ENCODE results near the gene LRP1.
A peak's percentile ranks its signal among the peaks of the same experiment; 100 is the strongest.

LRP1 gene

DNA sequence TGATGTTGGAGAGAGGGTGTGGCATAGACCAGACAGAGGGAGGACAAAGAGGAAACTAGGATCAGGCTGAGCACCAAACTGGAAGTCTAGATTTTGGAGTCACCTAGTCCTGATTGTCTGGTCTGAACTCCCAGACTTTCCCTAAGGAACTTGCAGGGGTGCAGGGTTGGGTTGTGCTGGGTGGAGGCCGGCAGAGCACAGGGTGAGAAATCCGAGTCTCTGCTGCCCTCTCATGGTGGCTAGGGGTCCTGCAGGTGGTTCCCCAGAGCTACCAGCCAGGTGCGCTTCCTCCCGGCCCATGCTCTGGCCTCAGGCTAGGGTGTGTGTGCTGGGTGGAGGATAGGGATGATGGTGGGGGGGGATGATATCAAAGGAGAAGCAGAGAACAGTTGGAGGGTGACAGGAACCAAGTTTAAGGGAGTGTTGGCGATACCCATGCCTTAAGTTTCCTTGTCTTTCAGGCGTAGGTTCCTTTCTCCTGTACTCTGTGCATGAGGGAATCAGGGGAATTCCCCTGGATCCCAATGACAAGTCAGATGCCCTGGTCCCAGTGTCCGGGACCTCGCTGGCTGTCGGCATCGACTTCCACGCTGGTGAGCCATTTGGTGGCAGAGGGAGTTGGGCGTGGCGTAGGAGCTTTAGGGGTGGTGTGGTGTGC lies 54.8 kb downstream of the LRP1 start:
- in situ Hi-C loops (cut with MboI; ENCODE audit: low pct_unique_long_range_greater_than_20kb, low sequenced_read_pairs, unreplicated experiment) = loop anchor here (5.0 kb wide), 1 partner anchor 61 kb away; no protein-coding TSS in a partner anchor
- TF ChIP-seq, protein P1, sequence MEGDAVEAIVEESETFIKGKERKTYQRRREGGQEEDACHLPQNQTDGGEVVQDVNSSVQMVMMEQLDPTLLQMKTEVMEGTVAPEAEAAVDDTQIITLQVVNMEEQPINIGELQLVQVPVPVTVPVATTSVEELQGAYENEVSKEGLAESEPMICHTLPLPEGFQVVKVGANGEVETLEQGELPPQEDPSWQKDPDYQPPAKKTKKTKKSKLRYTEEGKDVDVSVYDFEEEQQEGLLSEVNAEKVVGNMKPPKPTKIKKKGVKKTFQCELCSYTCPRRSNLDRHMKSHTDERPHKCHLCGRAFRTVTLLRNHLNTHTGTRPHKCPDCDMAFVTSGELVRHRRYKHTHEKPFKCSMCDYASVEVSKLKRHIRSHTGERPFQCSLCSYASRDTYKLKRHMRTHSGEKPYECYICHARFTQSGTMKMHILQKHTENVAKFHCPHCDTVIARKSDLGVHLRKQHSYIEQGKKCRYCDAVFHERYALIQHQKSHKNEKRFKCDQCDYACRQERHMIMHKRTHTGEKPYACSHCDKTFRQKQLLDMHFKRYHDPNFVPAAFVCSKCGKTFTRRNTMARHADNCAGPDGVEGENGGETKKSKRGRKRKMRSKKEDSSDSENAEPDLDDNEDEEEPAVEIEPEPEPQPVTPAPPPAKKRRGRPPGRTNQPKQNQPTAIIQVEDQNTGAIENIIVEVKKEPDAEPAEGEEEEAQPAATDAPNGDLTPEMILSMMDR (IDR thresholded peaks at IDR 0.05; ENCODE audit: extremely low read depth, insufficient read depth, missing control alignments) = peak; percentile 97
- peak; percentile 97 for DNase-seq (ENCODE audit: low spot score)

DNA sequence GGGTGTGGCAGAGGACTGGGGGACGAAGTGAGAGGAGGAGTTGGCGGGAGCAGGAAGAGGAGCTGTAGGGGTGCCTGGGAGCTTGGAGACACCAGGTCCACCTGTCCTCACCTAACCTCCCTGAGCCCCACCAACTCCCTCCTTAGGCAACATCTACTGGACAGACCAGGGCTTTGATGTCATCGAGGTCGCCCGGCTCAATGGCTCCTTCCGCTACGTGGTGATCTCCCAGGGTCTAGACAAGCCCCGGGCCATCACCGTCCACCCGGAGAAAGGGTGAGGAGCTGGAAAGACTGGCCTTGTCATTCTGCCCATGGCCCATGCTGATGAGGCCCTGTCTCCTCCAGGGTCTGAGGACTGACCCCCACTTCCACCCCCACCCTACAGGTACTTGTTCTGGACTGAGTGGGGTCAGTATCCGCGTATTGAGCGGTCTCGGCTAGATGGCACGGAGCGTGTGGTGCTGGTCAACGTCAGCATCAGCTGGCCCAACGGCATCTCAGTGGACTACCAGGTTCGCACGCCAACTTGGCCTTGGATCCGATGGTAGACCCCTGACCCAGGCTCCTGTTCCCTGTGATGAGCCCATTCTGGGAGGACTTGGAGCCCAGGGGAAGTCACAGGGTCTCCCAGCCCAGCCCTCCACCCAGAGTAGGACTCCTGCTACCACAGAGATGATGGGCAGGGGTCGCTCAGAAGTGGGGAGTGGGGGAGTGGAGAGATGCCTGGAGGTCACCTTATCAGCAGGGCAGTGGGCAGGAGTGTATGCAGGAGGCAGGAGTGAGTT lies 55.8 kb downstream of the LRP1 start:
- no peak for DNase-seq (ENCODE audit: low spot score)
- TF ChIP-seq, protein P1 (IDR thresholded peaks at IDR 0.05; ENCODE audit: extremely low read depth, insufficient read depth, missing control alignments) = no peak
- in situ Hi-C loops (cut with MboI; ENCODE audit: low pct_unique_long_range_greater_than_20kb, low sequenced_read_pairs, unreplicated experiment) = loop anchor here (5.0 kb wide), 1 partner anchor 62 kb away; no protein-coding TSS in a partner anchor

DNA sequence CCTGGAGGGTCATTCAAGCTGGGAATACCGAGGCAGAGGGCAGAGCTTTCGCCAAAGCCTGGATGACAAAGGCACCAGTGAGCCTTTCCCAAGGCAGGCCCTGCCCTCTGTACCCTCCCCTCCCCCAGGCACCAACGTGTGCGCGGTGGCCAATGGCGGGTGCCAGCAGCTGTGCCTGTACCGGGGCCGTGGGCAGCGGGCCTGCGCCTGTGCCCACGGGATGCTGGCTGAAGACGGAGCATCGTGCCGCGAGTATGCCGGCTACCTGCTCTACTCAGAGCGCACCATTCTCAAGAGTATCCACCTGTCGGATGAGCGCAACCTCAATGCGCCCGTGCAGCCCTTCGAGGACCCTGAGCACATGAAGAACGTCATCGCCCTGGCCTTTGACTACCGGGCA lies 57.1 kb downstream of the LRP1 start:
- in situ Hi-C loops (cut with MboI; ENCODE audit: low pct_unique_long_range_greater_than_20kb, low sequenced_read_pairs, unreplicated experiment) = no loop called here
- no peak for DNase-seq (ENCODE audit: low spot score)
- TF ChIP-seq, protein P1 (IDR thresholded peaks at IDR 0.05; ENCODE audit: extremely low read depth, insufficient read depth, missing control alignments) = no peak

DNA sequence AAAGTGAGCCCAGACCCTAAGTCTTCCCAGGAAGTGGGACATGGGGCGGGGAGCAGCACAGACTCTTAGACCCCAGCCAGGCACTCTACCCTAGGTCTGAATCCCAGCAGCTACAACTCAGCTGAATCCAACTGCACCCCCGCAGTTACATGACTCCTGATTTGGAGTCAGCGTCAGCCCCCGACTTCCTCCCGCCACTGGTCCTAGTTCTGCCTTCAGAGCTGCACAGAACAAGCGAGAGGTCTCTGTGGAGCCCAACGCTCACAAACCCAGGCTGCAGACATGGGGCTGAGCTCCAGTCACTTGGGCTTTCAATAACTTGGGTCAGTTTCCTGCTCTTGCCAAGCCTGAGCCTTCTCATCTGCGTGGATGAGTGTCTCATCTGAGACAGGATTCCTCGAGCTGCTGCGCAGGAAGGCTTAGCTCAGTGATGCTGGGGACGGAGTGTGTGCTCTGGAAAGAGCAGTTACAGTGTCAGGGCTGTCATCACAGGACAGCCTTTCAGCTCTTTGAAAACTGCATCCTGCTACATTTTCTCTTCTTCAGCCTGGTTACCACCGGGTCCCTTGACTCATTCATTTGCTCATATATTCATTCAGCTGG lies 57.7 kb downstream of the LRP1 start:
- TF ChIP-seq, protein P1 (IDR thresholded peaks at IDR 0.05; ENCODE audit: extremely low read depth, insufficient read depth, missing control alignments) = no peak
- no peak for DNase-seq (ENCODE audit: low spot score)
- in situ Hi-C loops (cut with MboI; ENCODE audit: low pct_unique_long_range_greater_than_20kb, low sequenced_read_pairs, unreplicated experiment) = no loop called here

DNA sequence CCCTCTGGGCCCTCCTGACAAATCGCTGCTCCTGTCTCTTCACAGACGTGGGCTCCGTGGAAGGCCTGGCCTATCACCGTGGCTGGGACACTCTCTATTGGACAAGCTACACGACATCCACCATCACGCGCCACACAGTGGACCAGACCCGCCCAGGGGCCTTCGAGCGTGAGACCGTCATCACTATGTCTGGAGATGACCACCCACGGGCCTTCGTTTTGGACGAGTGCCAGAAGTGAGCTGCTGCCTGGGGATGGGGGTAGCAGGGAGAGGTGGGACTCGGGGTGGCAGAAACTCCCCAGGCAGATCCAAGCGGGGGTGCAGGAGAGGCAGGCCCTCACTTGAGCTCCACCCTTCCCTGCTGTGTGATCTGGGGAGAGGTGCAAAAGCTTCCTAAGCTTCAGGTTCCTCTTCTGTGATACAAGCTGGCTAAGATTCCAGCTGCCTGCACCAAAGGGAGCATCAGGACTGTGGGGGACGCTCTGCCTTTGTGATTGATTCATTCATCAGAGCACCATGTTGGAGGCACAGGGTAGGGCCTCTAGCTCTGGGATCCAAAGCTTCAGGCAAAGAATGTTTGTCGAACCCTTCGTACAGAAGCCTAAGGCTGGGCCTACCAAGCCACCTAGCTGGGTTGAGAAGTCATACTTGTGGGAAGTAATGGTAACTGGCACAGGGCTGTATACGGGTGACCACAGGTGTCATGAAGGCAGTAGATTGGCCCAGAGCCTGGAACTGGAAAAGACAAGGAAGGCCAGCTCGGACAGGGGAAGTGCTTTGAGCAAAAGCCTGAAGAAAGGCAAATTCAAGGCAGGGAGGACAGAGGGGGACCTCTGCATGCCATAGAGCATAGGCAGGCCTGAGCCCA lies 59.2 kb downstream of the LRP1 start:
- no peak for DNase-seq (ENCODE audit: low spot score)
- in situ Hi-C loops (cut with MboI; ENCODE audit: low pct_unique_long_range_greater_than_20kb, low sequenced_read_pairs, unreplicated experiment) = no loop called here
- TF ChIP-seq, protein P1 (IDR thresholded peaks at IDR 0.05; ENCODE audit: extremely low read depth, insufficient read depth, missing control alignments) = no peak

DNA sequence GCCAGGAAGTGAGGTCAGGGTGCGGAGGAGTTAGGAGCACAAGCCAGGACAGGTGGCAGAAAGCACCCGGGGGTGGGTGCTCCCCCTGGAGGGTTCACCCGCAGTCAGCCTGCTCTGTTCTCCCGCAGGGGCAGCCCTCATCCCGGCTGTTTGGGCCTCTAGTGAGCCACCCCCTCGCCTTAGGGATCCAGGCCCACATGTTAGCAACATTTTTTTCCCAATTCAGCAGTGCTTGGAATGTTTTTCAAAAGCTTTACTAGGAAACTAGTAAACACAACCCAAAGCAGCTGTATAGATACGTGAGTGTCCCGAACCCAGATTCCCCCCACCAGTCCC lies 59.8 kb downstream of the LRP1 start:
- in situ Hi-C loops (cut with MboI; ENCODE audit: low pct_unique_long_range_greater_than_20kb, low sequenced_read_pairs, unreplicated experiment) = no loop called here
- TF ChIP-seq, protein P1 (IDR thresholded peaks at IDR 0.05; ENCODE audit: extremely low read depth, insufficient read depth, missing control alignments) = no peak
- no peak for DNase-seq (ENCODE audit: low spot score)

Data from GM13977 (cell line).